ENCODE measurements around the gene PPP2R5E.
"Not testable (repeated sequence)": the region's sequence is repeated elsewhere in the genome, so short reads cannot be mapped to it uniquely, and the experiment has no call there.

PPP2R5E gene

GRCh38 chr14:63543000-63543825, at the start of gene PPP2R5E:
Gene PPP2R5E, minus strand, starts transcription at chr14:63543377. Its CDS starts 3,692 bp downstream, at chr14:63539685.
- peak; percentile 59 for DNase-seq

- not testable (repeated sequence) for DNase-seq
Observed at GRCh38 chr14:63583046-63583445, 39.9 kb upstream of the PPP2R5E start.

- DNase-seq: no peak
Observed at GRCh38 chr14:63581491-63581890, 38.3 kb upstream of the PPP2R5E start.

- DNase-seq: no peak
Observed at GRCh38 chr14:63578300-63578699, 35.1 kb upstream of the PPP2R5E start.

GRCh38 chr14:63573581-63573980, 30.4 kb upstream of the PPP2R5E start:
- DNase-seq: no peak

- DNase-seq: no peak
Observed at GRCh38 chr14:63565448-63565847, 22.3 kb upstream of the PPP2R5E start.

- DNase-seq: no peak
Observed at GRCh38 chr14:63564318-63564717, 21.1 kb upstream of the PPP2R5E start.

- no peak for DNase-seq
Observed at GRCh38 chr14:63563370-63564026, 20.3 kb upstream of the PPP2R5E start.

GRCh38 chr14:63562405-63562804, 19.2 kb upstream of the PPP2R5E start:
- DNase-seq: no peak

- DNase-seq: no peak
Observed at GRCh38 chr14:63555572-63555971, 12.4 kb upstream of the PPP2R5E start.

- DNase-seq: no peak
Observed at GRCh38 chr14:63551332-63551731, 8.2 kb upstream of the PPP2R5E start.

GRCh38 chr14:63547798-63548335, 4.7 kb upstream of the PPP2R5E start:
- no peak for DNase-seq

GRCh38 chr14:63545431-63545830, 2.3 kb upstream of the PPP2R5E start:
- DNase-seq: no peak

- no peak for DNase-seq
Observed at GRCh38 chr14:63544591-63545299, 1.6 kb upstream of the PPP2R5E start.

GRCh38 chr14:63543826-63544406, 739 bp upstream of the PPP2R5E start:
- no peak for DNase-seq

- no peak for DNase-seq
Observed at GRCh38 chr14:63542231-63542999, 762 bp downstream of the PPP2R5E start.

- DNase-seq: no peak
Observed at GRCh38 chr14:63535918-63536317, 7.3 kb downstream of the PPP2R5E start.

GRCh38 chr14:63533474-63533873, 9.7 kb downstream of the PPP2R5E start:
- no peak for DNase-seq

GRCh38 chr14:63524537-63525155, 18.5 kb downstream of the PPP2R5E start:
- no peak for DNase-seq

- no peak for DNase-seq
Observed at GRCh38 chr14:63523735-63524426, 19.3 kb downstream of the PPP2R5E start.

- not testable (repeated sequence) for DNase-seq
Observed at GRCh38 chr14:63522511-63522910, 20.7 kb downstream of the PPP2R5E start.

Measured in cortex of kidney (tissue), 1 donor.